Measurements from ENCODE around the gene SBK2.

The SBK2 gene

GRCh38 chr19:55554741-55555152, 17.8 kb upstream of the SBK2 start:
- DNase-seq (ENCODE audit: low spot score), result no peak

GRCh38 chr19:55554302-55554701, 17.4 kb upstream of the SBK2 start:
- no peak for DNase-seq (ENCODE audit: low spot score)

GRCh38 chr19:55553217-55554182, 16.6 kb upstream of the SBK2 start:
- DNase-seq (ENCODE audit: low spot score), result no peak

GRCh38 chr19:55552620-55553019, 15.7 kb upstream of the SBK2 start:
- peak; percentile 45 for DNase-seq (ENCODE audit: low spot score)

- no peak for DNase-seq (ENCODE audit: low spot score)
Measured at GRCh38 chr19:55552206-55552605, 15.3 kb upstream of the SBK2 start.

- no peak for DNase-seq (ENCODE audit: low spot score)
Measured at GRCh38 chr19:55550321-55550650, 13.4 kb upstream of the SBK2 start.

- DNase-seq (ENCODE audit: low spot score), result peak; percentile 78
Measured at GRCh38 chr19:55549500-55550320, 12.8 kb upstream of the SBK2 start.

- peak; percentile 56 for DNase-seq (ENCODE audit: low spot score)
Measured at GRCh38 chr19:55546822-55547614, 10.1 kb upstream of the SBK2 start.

GRCh38 chr19:55546011-55546410, 9.1 kb upstream of the SBK2 start:
- DNase-seq (ENCODE audit: low spot score), result no peak

GRCh38 chr19:55545443-55545842, 8.5 kb upstream of the SBK2 start, which contains the start of gene SBK3:
SBK3 (minus strand) TSS chr19:55545543; CDS start chr19:55545543, 0 bp downstream.
- DNase-seq (ENCODE audit: low spot score), result no peak

GRCh38 chr19:55544776-55545439, 8.0 kb upstream of the SBK2 start:
- DNase-seq (ENCODE audit: low spot score), result no peak

- DNase-seq (ENCODE audit: low spot score), result no peak
Measured at GRCh38 chr19:55544014-55544413, 7.1 kb upstream of the SBK2 start.

- no peak for DNase-seq (ENCODE audit: low spot score)
Measured at GRCh38 chr19:55543567-55543966, 6.6 kb upstream of the SBK2 start.

GRCh38 chr19:55542292-55542855, 5.4 kb upstream of the SBK2 start:
- DNase-seq (ENCODE audit: low spot score), result no peak

- no peak for DNase-seq (ENCODE audit: low spot score)
Measured at GRCh38 chr19:55541091-55541490, 4.2 kb upstream of the SBK2 start.

GRCh38 chr19:55540619-55541018, 3.7 kb upstream of the SBK2 start:
- no peak for DNase-seq (ENCODE audit: low spot score)

- DNase-seq (ENCODE audit: low spot score), result no peak
Measured at GRCh38 chr19:55539090-55539984, 2.4 kb upstream of the SBK2 start.

GRCh38 chr19:55538132-55538531, 1.2 kb upstream of the SBK2 start:
- DNase-seq (ENCODE audit: low spot score), result no peak

- no peak for DNase-seq (ENCODE audit: low spot score)
Measured at GRCh38 chr19:55537741-55538111, 793 bp upstream of the SBK2 start.

GRCh38 chr19:55536366-55536765, 567 bp downstream of the SBK2 start:
- DNase-seq (ENCODE audit: low spot score), result no peak
